GM10248 (cell line): Measurements from ENCODE around the gene ADGRG7.
"Not testable (repeated sequence)": the region's sequence is repeated elsewhere in the genome, so short reads cannot be mapped to it uniquely, and the experiment has no call there.

Source experiments
- CTCF ChIA-PET: fragments of 300-600 bp; sonication (Branson Sonifier 250); formaldehyde crosslinking; extraction: SDS; loops from one replicate; lab custom pipeline; 2021; ENCODE audit warnings: antibody characterized with exemption; lab: Yijun Ruan, JAX
- POLR2A ChIA-PET: fragments of 350-650 bp; sonication (Branson Sonifier 250); formaldehyde crosslinking; extraction: SDS; loops from one replicate; lab custom pipeline; 2020; ENCODE audit warnings: antibody characterized with exemption; lab: Yijun Ruan, JAX
- DNase-seq: peaks from one replicate; pipeline ENCODE4 v3.0.0; 2012; ENCODE audit errors: extremely low spot score
- TF ChIP-seq, protein P1 (sequence below): IDR thresholded peaks from 2 replicates; pipeline ENCODE4 v1.5.1; 2012; ENCODE audit warnings: mild to moderate bottlenecking, low read depth; ENCODE audit errors: extremely low read depth, missing control alignments, control extremely low read depth

The ADGRG7 gene

GRCh38 chr3:100580147-100580546, 29.3 kb upstream of the ADGRG7 start:
- ChIA-PET CTCF (interaction anchor here (1.3 to 3.3 kb wide), 6 partner anchors 9 to 264 kb away, joined by 4 to 24 read pairs (median 7); no protein-coding TSS in a partner anchor), POLR2A (no interaction called here)
- DNase-seq: no peak
- TF ChIP-seq, protein P1, sequence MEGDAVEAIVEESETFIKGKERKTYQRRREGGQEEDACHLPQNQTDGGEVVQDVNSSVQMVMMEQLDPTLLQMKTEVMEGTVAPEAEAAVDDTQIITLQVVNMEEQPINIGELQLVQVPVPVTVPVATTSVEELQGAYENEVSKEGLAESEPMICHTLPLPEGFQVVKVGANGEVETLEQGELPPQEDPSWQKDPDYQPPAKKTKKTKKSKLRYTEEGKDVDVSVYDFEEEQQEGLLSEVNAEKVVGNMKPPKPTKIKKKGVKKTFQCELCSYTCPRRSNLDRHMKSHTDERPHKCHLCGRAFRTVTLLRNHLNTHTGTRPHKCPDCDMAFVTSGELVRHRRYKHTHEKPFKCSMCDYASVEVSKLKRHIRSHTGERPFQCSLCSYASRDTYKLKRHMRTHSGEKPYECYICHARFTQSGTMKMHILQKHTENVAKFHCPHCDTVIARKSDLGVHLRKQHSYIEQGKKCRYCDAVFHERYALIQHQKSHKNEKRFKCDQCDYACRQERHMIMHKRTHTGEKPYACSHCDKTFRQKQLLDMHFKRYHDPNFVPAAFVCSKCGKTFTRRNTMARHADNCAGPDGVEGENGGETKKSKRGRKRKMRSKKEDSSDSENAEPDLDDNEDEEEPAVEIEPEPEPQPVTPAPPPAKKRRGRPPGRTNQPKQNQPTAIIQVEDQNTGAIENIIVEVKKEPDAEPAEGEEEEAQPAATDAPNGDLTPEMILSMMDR: no peak

DNA sequence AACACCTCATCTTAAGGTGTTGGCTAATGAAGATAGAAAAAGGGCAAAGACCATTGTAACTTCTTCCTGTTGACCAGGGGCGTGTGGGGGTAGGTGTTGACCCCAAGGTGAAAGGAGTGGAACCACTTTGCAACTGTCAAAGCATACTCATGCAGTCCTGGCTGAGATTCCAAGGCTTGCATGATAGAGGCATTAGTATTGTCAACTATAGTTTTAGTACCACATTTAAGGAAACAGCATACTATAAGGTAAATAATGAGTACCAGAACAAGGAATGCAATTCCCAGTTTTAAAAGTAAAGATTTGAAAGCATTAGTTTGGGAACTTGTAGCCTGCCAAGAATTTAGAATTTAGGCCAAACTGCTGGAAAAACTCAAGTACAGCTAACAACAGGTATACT, 27.8 kb upstream of the ADGRG7 start:
- CTCF ChIA-PET: interaction anchor here (1.3 to 3.3 kb wide), 3 partner anchors 8 to 119 kb away, joined by 7 to 24 read pairs (median 7); no protein-coding TSS in a partner anchor
- TF ChIP-seq, protein P1: no peak
- POLR2A ChIA-PET: no interaction called here
- DNase-seq: no peak

DNA sequence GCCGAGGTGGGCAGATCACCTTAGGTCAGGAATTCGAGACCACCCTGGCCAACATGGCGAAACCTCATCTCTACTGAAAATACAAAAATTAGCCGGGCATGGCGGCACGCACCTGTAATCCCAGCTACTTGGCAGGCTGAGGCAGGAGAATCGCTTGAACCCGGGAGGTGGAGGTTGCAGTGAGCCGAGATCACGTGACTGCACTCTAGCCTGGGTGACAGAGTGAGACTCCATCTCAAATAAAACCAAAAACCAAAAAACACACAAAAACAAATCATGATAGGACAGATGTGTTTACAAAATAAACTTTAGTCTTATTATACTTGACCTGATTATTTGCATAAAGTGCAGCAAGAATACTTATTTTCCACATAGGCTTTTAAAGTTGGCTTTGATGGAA, 27.2 kb upstream of the ADGRG7 start:
- DNase-seq, POLR2A ChIA-PET: not testable (repeated sequence)
- CTCF ChIA-PET: interaction anchor here (1.9 kb wide), 1 partner anchor 119 kb away, joined by 8 read pairs; no protein-coding TSS in a partner anchor

DNA sequence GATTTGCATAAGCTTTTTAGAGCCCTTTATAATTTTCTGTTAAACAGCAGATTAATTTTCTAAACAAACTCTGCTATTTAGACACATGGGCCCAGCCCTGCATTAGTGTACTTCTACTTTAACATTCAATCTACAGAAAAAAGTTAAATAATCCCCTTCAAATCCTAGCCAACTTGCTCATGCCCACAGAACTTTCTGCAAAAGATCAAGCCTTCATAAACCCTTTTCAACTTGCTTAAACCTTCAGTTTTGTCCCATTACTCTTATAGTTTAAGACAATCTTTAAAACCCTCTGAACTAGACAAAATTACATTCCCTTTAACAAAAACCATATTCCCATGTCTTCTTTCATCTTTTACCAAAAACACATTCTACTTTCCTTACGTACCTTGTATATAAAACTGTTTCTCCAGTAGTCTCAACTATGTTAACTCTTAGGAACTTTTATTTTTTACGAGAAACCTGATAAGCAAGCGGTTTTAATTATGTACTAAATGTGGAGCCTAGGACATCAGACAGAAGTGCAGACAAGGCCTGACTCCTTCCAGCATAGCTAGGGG, 25.2 kb upstream of the ADGRG7 start:
- POLR2A ChIA-PET: interaction anchor here (0.6 kb wide), 1 partner anchor 15 kb away, joined by 3 read pairs; no protein-coding TSS in a partner anchor
- CTCF ChIA-PET: interaction anchor here (1.9 to 9.5 kb wide), 2 partner anchors 118 to 121 kb away, joined by 8 to 193 read pairs; no protein-coding TSS in a partner anchor
- TF ChIP-seq, protein P1: no peak
- DNase-seq: no peak

GRCh38 chr3:100586832-100587231, 22.6 kb upstream of the ADGRG7 start:
- CTCF ChIA-PET: interaction anchor here (1.3 to 9.5 kb wide), 4 partner anchors 11 to 518 kb away, joined by 3 to 193 read pairs (median 3); no protein-coding TSS in a partner anchor

GRCh38 chr3:100588251-100588650, 21.1 kb upstream of the ADGRG7 start:
- POLR2A ChIA-PET: no interaction called here
- CTCF ChIA-PET: interaction anchor here (1.4 to 9.5 kb wide), 5 partner anchors 12 to 757 kb away, joined by 3 to 193 read pairs (median 34); no protein-coding TSS in a partner anchor
- TF ChIP-seq, protein P1: no peak
- no peak for DNase-seq

More at GRCh38 chr3:100586832-100587231, 22.6 kb upstream of the ADGRG7 start:
- TF ChIP-seq, protein P1: no peak
- POLR2A ChIA-PET: no interaction called here
- no peak for DNase-seq
